Lower leg skin (tissue), 3 donors: Measurements from ENCODE around the gene CLRN1.

Experiments used
- POLR2A ChIP-seq, 2 donors: fragments of 450-650 bp; IDR thresholded peaks; one replicate each; pipeline ENCODE4 v1.6.1; 2016 to 2017; ENCODE audit warnings: antibody characterized with exemption in 2 of 2, mild to moderate bottlenecking in 1 of 2, moderate library complexity in 1 of 2
- TF ChIP-seq, protein P1 (sequence below), 3 donors: fragments of 450-650 bp; IDR thresholded peaks; one replicate each; pipeline ENCODE4 v1.5.1; 2016; ENCODE audit warnings: antibody characterized with exemption in 3 of 3, mild to moderate bottlenecking in 3 of 3, moderate library complexity in 2 of 3

DNA sequence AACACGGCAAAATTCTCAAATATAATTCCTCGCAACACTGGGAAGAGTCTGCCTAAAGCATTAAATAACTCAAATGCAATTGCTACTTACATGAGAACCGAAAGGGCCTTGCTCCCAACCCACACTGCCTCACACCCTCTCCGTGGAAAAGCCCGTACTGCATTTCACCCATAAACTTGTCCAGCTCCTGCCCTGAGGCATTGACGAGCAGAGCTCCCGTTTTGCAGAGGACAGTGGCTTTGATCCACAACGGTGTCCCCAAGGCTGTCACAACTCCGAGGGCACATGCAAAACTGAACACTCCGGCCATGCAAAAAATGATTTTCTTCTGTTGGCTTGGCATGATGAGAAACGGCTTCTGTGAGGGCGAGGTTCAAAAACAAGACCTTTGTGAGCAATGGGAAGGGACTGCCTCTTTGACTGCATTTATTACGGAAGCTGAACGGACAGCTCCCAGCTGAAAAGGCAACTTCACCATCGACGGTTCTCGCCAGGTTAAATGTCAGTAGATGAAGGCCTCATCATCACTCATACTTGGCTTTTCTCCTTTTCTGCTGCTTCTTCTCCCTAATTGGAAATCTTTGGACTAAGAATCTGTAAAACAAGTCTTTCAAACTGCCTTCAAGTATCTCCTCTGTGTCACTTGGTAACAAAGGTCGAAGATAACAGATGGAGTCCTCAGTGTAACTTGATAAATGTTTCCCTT lies at the start of gene CLRN1:
- no peak for TF ChIP-seq POLR2A (IDR thresholded peaks at IDR 0.05)
- TF ChIP-seq, protein P1, sequence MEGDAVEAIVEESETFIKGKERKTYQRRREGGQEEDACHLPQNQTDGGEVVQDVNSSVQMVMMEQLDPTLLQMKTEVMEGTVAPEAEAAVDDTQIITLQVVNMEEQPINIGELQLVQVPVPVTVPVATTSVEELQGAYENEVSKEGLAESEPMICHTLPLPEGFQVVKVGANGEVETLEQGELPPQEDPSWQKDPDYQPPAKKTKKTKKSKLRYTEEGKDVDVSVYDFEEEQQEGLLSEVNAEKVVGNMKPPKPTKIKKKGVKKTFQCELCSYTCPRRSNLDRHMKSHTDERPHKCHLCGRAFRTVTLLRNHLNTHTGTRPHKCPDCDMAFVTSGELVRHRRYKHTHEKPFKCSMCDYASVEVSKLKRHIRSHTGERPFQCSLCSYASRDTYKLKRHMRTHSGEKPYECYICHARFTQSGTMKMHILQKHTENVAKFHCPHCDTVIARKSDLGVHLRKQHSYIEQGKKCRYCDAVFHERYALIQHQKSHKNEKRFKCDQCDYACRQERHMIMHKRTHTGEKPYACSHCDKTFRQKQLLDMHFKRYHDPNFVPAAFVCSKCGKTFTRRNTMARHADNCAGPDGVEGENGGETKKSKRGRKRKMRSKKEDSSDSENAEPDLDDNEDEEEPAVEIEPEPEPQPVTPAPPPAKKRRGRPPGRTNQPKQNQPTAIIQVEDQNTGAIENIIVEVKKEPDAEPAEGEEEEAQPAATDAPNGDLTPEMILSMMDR (IDR thresholded peaks at IDR 0.05), result no peak
